Ishikawa (cell line): ENCODE measurements around the gene MMP24.
A peak's percentile ranks its signal among the peaks of the same experiment; 100 is the strongest.

Experiments
- CEBPB ChIP-seq: IDR thresholded peaks from 2 replicates; pipeline ENCODE4 v1.6.1; 2012
- CREB1 ChIP-seq: IDR thresholded peaks from 2 replicates; pipeline ENCODE4 v1.6.1; 2012; ENCODE audit warnings: low read depth
- EGR1 ChIP-seq: IDR thresholded peaks from 2 replicates; pipeline ENCODE4 v1.6.1; 2012
- EP300 ChIP-seq: IDR thresholded peaks from 2 replicates; pipeline ENCODE4 v1.6.1; 2012; ENCODE audit warnings: borderline replicate concordance
- FOXM1 ChIP-seq: IDR thresholded peaks from 2 replicates; pipeline ENCODE4 v1.6.1; 2012; ENCODE audit warnings: low read depth, borderline replicate concordance
- NFIC ChIP-seq: IDR thresholded peaks from 2 replicates; pipeline ENCODE4 v1.6.1; 2012
- RAD21 ChIP-seq: IDR thresholded peaks from 2 replicates; pipeline ENCODE4 v1.6.1; 2012; ENCODE audit warnings: low read depth
- TAF1 ChIP-seq: IDR thresholded peaks from 2 replicates; pipeline ENCODE4 v1.6.1; 2012; ENCODE audit warnings: low read depth, mild to moderate bottlenecking
- TCF12 ChIP-seq: IDR thresholded peaks from 2 replicates; pipeline ENCODE4 v1.6.1; 2012; ENCODE audit warnings: low read depth
- TEAD4 ChIP-seq: IDR thresholded peaks from 2 replicates; pipeline ENCODE4 v1.6.1; 2012
- YY1 ChIP-seq: IDR thresholded peaks from 2 replicates; pipeline ENCODE4 v1.6.1; 2012; ENCODE audit warnings: low read depth
- ZBTB7A ChIP-seq: IDR thresholded peaks from 2 replicates; pipeline ENCODE4 v1.6.1; 2012; ENCODE audit warnings: low read depth
- TF ChIP-seq, protein P1 (sequence below): IDR thresholded peaks from 2 replicates; pipeline ENCODE4 v1.6.1; 2012; ENCODE audit warnings: low read depth, mild to moderate bottlenecking
- TF ChIP-seq, protein P2 (sequence below): IDR thresholded peaks from 2 replicates; pipeline ENCODE4 v1.6.1; 2012
- TF ChIP-seq, protein P3 (sequence below): IDR thresholded peaks from 2 replicates; pipeline ENCODE4 v1.6.1; 2012

The MMP24 gene

DNA sequence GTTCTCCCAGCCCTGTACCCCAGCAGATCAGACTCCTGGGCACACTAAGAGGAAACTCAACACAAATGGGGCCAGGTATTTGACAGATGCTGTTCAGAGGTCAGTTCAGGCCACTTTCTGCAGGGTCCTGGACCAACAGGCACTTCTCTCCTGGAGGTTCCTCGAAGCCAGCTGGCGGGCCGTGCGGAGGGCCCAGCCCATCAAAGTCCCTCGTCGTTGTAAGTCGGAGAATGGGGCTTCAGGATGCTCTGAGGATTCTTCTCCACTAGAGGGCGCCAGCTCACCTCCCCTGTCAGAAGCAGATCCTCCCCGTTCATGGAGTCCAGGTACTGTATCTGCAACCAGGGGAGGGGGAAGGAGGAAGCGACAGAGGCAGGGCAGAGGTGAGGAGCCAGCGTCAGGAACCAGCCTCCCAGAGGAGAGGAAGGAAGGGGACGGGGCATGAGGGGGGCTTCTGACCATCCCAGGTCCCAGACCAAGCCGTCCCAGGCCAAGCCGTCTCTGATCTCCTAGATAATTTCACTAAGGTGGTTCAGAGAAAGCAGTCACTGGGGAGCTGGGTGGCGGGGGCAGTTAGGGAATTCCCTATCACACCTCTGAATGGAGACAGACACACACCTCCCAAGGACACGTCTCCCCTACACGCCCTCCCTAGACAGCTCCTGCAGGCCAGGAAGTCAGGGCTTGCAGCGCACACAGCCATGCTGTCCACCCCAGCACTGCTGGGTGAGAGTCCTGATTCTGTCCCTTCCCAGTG is 77.4 kb downstream of the MMP24 start:
- 0 out of 2 replicates have a peak, but pooled peaks have one; percentile 14 for TF ChIP-seq EP300
- TF ChIP-seq RAD21, result peak; percentile 98
- peak; percentile 56; the same call in 1 of the 2 replicates for TF ChIP-seq YY1
- no peak for TF ChIP-seq FOXM1
- TF ChIP-seq, protein P1, sequence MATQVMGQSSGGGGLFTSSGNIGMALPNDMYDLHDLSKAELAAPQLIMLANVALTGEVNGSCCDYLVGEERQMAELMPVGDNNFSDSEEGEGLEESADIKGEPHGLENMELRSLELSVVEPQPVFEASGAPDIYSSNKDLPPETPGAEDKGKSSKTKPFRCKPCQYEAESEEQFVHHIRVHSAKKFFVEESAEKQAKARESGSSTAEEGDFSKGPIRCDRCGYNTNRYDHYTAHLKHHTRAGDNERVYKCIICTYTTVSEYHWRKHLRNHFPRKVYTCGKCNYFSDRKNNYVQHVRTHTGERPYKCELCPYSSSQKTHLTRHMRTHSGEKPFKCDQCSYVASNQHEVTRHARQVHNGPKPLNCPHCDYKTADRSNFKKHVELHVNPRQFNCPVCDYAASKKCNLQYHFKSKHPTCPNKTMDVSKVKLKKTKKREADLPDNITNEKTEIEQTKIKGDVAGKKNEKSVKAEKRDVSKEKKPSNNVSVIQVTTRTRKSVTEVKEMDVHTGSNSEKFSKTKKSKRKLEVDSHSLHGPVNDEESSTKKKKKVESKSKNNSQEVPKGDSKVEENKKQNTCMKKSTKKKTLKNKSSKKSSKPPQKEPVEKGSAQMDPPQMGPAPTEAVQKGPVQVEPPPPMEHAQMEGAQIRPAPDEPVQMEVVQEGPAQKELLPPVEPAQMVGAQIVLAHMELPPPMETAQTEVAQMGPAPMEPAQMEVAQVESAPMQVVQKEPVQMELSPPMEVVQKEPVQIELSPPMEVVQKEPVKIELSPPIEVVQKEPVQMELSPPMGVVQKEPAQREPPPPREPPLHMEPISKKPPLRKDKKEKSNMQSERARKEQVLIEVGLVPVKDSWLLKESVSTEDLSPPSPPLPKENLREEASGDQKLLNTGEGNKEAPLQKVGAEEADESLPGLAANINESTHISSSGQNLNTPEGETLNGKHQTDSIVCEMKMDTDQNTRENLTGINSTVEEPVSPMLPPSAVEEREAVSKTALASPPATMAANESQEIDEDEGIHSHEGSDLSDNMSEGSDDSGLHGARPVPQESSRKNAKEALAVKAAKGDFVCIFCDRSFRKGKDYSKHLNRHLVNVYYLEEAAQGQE, result no peak
- TF ChIP-seq, protein P2, sequence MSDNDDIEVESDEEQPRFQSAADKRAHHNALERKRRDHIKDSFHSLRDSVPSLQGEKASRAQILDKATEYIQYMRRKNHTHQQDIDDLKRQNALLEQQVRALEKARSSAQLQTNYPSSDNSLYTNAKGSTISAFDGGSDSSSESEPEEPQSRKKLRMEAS, result 0 out of 2 replicates have a peak, but pooled peaks have one; percentile 29
- TF ChIP-seq CREB1, result no peak
- TF ChIP-seq CEBPB, result no peak
- TF ChIP-seq TEAD4, result 0 out of 2 replicates have a peak, but pooled peaks have one; percentile 34

DNA sequence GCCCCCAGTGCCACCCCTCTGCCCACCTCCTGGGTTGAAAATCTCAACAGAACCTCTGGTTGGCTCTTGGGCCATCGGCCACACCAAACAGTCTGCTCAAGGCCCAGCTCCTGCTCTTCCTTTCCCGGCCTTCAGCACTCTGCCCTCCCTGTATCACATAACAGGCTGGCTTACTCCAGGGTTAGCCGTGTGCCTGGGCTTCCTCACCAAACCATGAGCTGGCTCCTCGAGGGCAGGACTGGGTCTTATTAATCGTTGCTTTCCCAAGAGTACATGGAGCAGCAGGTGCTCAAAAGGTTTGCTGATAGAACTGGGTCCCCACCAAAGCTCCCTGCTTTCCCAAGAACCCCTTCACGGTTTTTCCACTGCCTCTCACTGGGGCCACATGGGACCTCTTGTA is 78.5 kb downstream of the MMP24 start:
- TF ChIP-seq, protein P3, sequence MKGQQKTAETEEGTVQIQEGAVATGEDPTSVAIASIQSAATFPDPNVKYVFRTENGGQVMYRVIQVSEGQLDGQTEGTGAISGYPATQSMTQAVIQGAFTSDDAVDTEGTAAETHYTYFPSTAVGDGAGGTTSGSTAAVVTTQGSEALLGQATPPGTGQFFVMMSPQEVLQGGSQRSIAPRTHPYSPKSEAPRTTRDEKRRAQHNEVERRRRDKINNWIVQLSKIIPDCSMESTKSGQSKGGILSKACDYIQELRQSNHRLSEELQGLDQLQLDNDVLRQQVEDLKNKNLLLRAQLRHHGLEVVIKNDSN, result no peak

DNA sequence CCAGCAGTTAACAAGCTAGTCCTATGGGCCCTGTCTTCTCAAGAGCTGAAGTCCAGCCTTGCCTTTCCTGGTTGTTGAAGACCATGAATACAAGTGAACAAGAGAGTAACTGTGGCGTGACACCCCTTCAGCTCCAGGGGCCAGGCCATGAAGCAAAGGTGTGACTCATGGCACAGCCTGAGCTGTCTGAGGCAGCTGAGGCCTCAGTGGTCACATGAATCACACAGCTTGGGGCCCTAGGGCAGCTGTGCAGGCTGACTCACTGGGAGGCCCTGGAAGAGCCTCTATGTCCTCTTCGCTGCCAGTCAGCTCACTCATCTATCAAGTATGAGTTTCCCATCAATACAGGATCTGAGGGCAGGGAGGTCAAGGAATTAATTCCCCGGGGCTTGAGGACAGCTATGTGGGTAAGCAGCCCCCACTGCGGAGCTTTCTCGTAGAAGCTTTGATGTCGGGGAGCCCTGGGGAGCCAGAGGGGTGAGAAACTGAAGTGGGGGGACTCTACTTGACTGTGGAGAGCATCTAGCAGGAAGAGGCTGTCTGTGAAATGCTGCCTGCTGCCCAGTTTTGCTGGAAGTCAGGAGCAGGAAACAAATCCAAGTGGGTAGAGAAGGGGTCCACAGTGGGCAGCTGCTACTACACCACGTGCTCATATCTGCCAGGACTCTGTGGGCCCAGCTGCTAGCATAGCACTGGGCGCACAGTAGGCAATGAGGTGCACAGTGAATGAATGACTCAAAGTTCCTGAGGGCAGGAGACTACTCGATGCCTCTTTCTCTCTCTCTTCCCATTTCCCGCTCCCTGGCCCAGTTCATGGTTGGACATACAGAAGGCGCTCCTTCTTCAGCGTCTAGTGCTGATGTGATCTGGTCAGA is 79.4 kb downstream of the MMP24 start:
- TF ChIP-seq, protein P2, result peak; percentile 86
- TF ChIP-seq TEAD4, result peak; percentile 46; the same call in 1 of the 2 replicates
- TF ChIP-seq FOXM1, result no peak
- TF ChIP-seq TCF12, result peak; percentile 87
- no peak for TF ChIP-seq YY1
- TF ChIP-seq, protein P3, result peak; percentile 68; the same call in 1 of the 2 replicates
- peak; percentile 59 for TF ChIP-seq NFIC
- 0 out of 2 replicates have a peak, but pooled peaks have one; percentile 19 for TF ChIP-seq RAD21
- TF ChIP-seq EP300, result peak; percentile 82

DNA sequence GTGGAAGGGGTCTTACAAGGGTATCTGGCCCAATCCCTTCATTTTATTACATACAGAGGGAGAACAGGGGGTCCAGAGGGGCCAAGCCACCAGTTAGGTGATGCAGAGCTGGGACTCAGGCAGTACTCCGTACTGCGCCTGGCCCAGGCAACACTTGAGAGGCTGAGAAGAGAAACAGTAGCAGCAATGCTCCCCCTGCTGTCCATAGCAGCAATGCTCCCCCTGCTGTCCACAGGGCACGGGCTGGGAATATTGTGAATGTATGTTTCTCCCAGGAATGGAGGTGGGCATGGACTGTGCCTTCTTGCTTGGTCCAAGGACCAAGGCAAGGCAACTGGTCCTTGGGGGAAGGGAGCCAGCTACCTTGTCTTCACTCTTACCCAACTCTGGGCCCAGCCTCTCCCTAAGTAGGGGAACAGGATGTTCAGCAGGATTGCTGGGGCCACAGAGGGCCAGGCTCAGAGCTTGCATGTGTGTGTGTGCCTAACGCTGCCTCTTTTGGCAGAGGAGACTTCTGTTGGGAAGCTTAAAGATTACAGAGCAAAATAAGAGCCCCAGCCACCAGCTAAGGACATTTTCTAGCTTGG is 80.5 kb downstream of the MMP24 start:
- TF ChIP-seq NFIC (no peak), RAD21 (peak; percentile 51)

DNA sequence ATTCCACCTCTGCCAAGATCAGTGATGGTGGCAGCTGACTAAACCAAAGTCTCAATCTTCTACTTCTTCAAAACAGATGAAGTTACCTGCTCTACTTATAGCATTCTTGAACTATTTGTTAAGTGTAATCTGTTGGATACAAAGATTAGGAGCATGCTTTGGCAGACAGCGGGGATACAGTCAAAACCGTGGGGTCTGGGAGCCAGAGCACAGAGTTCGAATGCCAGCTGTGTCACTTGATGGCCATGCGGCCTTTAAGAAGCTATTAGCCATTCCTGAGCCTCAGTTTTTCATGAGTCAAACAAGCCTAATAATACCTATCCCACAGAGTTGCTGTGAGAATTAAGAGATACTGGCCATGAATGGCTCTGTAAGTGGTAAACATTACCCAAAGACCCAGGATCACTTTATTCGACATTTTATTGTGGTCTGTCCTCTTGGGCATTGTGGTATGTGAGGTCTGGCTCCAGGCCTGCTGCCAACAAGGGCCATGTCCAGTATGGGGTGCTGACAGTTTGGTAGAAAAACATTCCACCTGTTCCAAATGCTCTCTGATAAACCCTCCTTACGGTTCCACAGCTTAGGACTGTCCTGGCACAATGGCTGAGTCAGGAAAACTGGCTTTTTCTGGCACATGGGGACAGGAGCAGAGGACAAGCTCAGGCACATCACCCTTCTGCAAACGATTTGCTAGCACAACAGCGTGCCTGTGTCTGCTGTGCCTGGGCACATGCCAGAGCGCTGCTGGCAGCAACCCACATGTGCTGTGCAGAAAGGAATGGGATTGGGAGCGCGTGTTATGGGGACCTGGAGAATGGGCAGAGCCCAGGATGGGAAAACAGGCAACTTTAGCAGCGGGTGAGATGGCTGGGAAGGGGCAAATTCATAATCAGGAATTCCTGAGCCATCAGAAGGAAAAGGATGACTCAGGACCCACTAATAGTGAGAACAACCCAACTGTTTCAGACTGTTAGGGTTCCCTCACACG is 81.5 kb downstream of the MMP24 start:
- TF ChIP-seq NFIC, result no peak
- TF ChIP-seq CEBPB, result no peak
- TF ChIP-seq TEAD4, result no peak
- TF ChIP-seq, protein P3, result no peak
- TF ChIP-seq TCF12, result no peak
- no peak for TF ChIP-seq YY1
- no peak for TF ChIP-seq FOXM1
- no peak for TF ChIP-seq EP300
- no peak for TF ChIP-seq RAD21
- no peak for TF ChIP-seq EGR1
- TF ChIP-seq, protein P1, result no peak
- TF ChIP-seq ZBTB7A, result no peak
- TF ChIP-seq CREB1, result no peak
- TF ChIP-seq, protein P2, result no peak
- TF ChIP-seq TAF1, result no peak
